HTERT RPE-1 (cell line): ENCODE measurements around the gene THRB.
"Not testable (repeated sequence)": the region's sequence is repeated elsewhere in the genome, so short reads cannot be mapped to it uniquely, and the experiment has no call there.

Source experiments
- in situ Hi-C: fragments of 300-500 bp; cut with MboI; formaldehyde crosslinking; loops from 4 replicates; pipeline ENCODE4 v1.14.3; 2020; ENCODE audit warnings: low sequenced_read_pairs

The THRB gene

GRCh38 chr3:24451461-24452099 is 43.1 kb downstream of the THRB start:
- in situ Hi-C loops, result no loop called here

GRCh38 chr3:24450160-24450907 is 44.3 kb downstream of the THRB start:
- in situ Hi-C loops, result no loop called here

- in situ Hi-C loops, result no loop called here
These were observed 46.8 kb downstream of the THRB start for GRCh38 chr3:24447836-24448235.

- in situ Hi-C loops, result no loop called here
These were observed 48.6 kb downstream of the THRB start for GRCh38 chr3:24446032-24446431.

- in situ Hi-C loops, result no loop called here
These were observed 51.2 kb downstream of the THRB start for GRCh38 chr3:24443476-24443875.

GRCh38 chr3:24440760-24441464 is 53.7 kb downstream of the THRB start:
- in situ Hi-C loops, result no loop called here

GRCh38 chr3:24439021-24439420 is 55.6 kb downstream of the THRB start:
- in situ Hi-C loops, result no loop called here

GRCh38 chr3:24437326-24437725 is 57.3 kb downstream of the THRB start:
- in situ Hi-C loops, result no loop called here

GRCh38 chr3:24435584-24435983 is 59.1 kb downstream of the THRB start:
- in situ Hi-C loops, result no loop called here

- in situ Hi-C loops, result no loop called here
These were observed 60.0 kb downstream of the THRB start for GRCh38 chr3:24434651-24435050.

GRCh38 chr3:24433838-24434591 is 60.6 kb downstream of the THRB start:
- in situ Hi-C loops, result no loop called here

GRCh38 chr3:24432989-24433388 is 61.7 kb downstream of the THRB start:
- in situ Hi-C loops, result no loop called here

GRCh38 chr3:24428481-24428880 is 66.2 kb downstream of the THRB start:
- in situ Hi-C loops, result no loop called here

GRCh38 chr3:24426896-24427295 is 67.8 kb downstream of the THRB start:
- in situ Hi-C loops, result no loop called here

- in situ Hi-C loops, result not testable (repeated sequence)
These were observed 73.8 kb downstream of the THRB start for GRCh38 chr3:24420829-24421228.

GRCh38 chr3:24420224-24420623 is 74.4 kb downstream of the THRB start:
- in situ Hi-C loops, result no loop called here

- in situ Hi-C loops, result no loop called here
These were observed 75.4 kb downstream of the THRB start for GRCh38 chr3:24419067-24419791.

GRCh38 chr3:24417730-24418129 is 76.9 kb downstream of the THRB start:
- in situ Hi-C loops, result no loop called here

GRCh38 chr3:24416224-24416623 is 78.4 kb downstream of the THRB start:
- in situ Hi-C loops, result no loop called here

- in situ Hi-C loops, result no loop called here
These were observed 78.8 kb downstream of the THRB start for GRCh38 chr3:24415824-24416223.

GRCh38 chr3:24413662-24414061 is 81.0 kb downstream of the THRB start:
- in situ Hi-C loops, result not testable (repeated sequence)
